Measurements from ENCODE around the gene NTRK1.

Gene NTRK1

GRCh38 chr1:156860628-156861423 is at the start of gene NTRK1:
Gene NTRK1, plus strand, starts transcription at chr1:156860865. Its CDS starts 70 bp downstream, at chr1:156860935.
- DNase-seq (ENCODE audit: low read depth in 3 of 3): no peak

GRCh38 chr1:156811168-156811567 is 49.5 kb upstream of the NTRK1 start:
- no peak for DNase-seq (ENCODE audit: low read depth in 3 of 3)

GRCh38 chr1:156812293-156812990 is 48.2 kb upstream of the NTRK1 start:
- DNase-seq (ENCODE audit: low read depth in 3 of 3): no peak

GRCh38 chr1:156813298-156813697 is 47.4 kb upstream of the NTRK1 start:
- no peak for DNase-seq (ENCODE audit: low read depth in 3 of 3)

- DNase-seq (ENCODE audit: low read depth in 3 of 3): peak in 2 of 3 donors; percentile 53 to 75
These were observed 46.7 kb upstream of the NTRK1 start for GRCh38 chr1:156813750-156814570.

GRCh38 chr1:156814571-156815260 is 45.9 kb upstream of the NTRK1 start:
- no peak for DNase-seq (ENCODE audit: low read depth in 3 of 3)

GRCh38 chr1:156815307-156815826 is 45.3 kb upstream of the NTRK1 start:
- DNase-seq (ENCODE audit: low read depth in 3 of 3): no peak

GRCh38 chr1:156815961-156816422 is 44.7 kb upstream of the NTRK1 start:
- DNase-seq (ENCODE audit: low read depth in 3 of 3): no peak

- DNase-seq (ENCODE audit: low read depth in 3 of 3): peak; percentile 86 to 93 (median 87)
These were observed 43.9 kb upstream of the NTRK1 start, which contains the start of gene SH2D2A for GRCh38 chr1:156816561-156817328. Gene SH2D2A, minus strand, starts transcription at chr1:156816848. Its CDS starts 140 bp downstream, at chr1:156816708.

GRCh38 chr1:156821801-156822200 is 38.9 kb upstream of the NTRK1 start:
- DNase-seq (ENCODE audit: low read depth in 3 of 3): no peak

- no peak for DNase-seq (ENCODE audit: low read depth in 3 of 3)
These were observed 38.0 kb upstream of the NTRK1 start for GRCh38 chr1:156822680-156823079.

- no peak for DNase-seq (ENCODE audit: low read depth in 3 of 3)
These were observed 37.4 kb upstream of the NTRK1 start for GRCh38 chr1:156823210-156823790.

- no peak for DNase-seq (ENCODE audit: low read depth in 3 of 3)
These were observed 34.0 kb upstream of the NTRK1 start for GRCh38 chr1:156826630-156827029.

GRCh38 chr1:156828400-156829124 is 32.1 kb upstream of the NTRK1 start:
- no peak for DNase-seq (ENCODE audit: low read depth in 3 of 3)

GRCh38 chr1:156832434-156832833 is 28.2 kb upstream of the NTRK1 start:
- no peak for DNase-seq (ENCODE audit: low read depth in 3 of 3)

- no peak for DNase-seq (ENCODE audit: low read depth in 3 of 3)
These were observed 27.1 kb upstream of the NTRK1 start for GRCh38 chr1:156833603-156834002.

GRCh38 chr1:156834322-156834721 is 26.3 kb upstream of the NTRK1 start:
- no peak for DNase-seq (ENCODE audit: low read depth in 3 of 3)

GRCh38 chr1:156836041-156836654 is 24.5 kb upstream of the NTRK1 start:
- no peak for DNase-seq (ENCODE audit: low read depth in 3 of 3)

- no peak for DNase-seq (ENCODE audit: low read depth in 3 of 3)
These were observed 23.8 kb upstream of the NTRK1 start for GRCh38 chr1:156836892-156837291.
